CD14-positive monocyte (primary cell): Measurements from ENCODE around the gene GPR132. TPM values are rescaled to one million over a fixed set of nuclear protein-coding genes. Genes with fewer than 3 reads are reported as not detected.

ENCODE experiments used
- DNase-seq, 3 donors: peaks; one replicate each; pipeline ENCODE4 v3.0.0-alpha.2; 2011 to 2022
- H2AFZ ChIP-seq: 2 replicates; pipeline ENCODE4 v1.6.0; 2012; ENCODE audit warnings: mild to moderate bottlenecking, low read depth, low read length, inconsistent platforms; ENCODE audit not compliant: insufficient read depth, poor library complexity, severe bottlenecking
- H3K27ac ChIP-seq, 2 donors: 1 replicate in 1 of 2; 2 replicates in 1 of 2; pipeline ENCODE4 v1.5.1; 2012 to 2013; ENCODE audit warnings: low read length in 2 of 2, control low read depth in 1 of 2, inconsistent platforms in 1 of 2, low read depth in 1 of 2, mild to moderate bottlenecking in 1 of 2
- H3K27me3 ChIP-seq, 2 donors: one replicate each; pipeline versions ENCODE4 v1.6.0 to v1.6.1; 2011 to 2013; ENCODE audit warnings: low read length in 2 of 2; ENCODE audit not compliant: control insufficient read depth in 2 of 2, insufficient read depth in 2 of 2
- H3K36me3 ChIP-seq, 2 donors: replicated peaks in 1 of 2; 1 replicate in 1 of 2; 2 replicates in 1 of 2; pipeline versions ENCODE4 v1.5.1 to v1.6.1; 2012 to 2013; ENCODE audit warnings: low read length in 2 of 2, control low read depth in 1 of 2, inconsistent platforms in 1 of 2, mild to moderate bottlenecking in 1 of 2; ENCODE audit not compliant: insufficient read depth in 2 of 2, control insufficient read depth in 1 of 2
- H3K4me1 ChIP-seq, 2 donors: 1 replicate in 1 of 2; 2 replicates in 1 of 2; pipeline versions ENCODE4 v1.5.1 to v1.6.1; 2012 to 2013; ENCODE audit warnings: low read length in 2 of 2, control low read depth in 1 of 2, inconsistent platforms in 1 of 2, mild to moderate bottlenecking in 1 of 2, moderate library complexity in 1 of 2; ENCODE audit not compliant: insufficient read depth in 2 of 2, control insufficient read depth in 1 of 2
- H3K4me2 ChIP-seq: replicated peaks from 2 replicates; pipeline ENCODE3; 2012; ENCODE audit warnings: low read length, moderate library complexity, mild to moderate bottlenecking; ENCODE audit not compliant: poor library complexity, severe bottlenecking; ENCODE audit errors: extremely low read depth
- H3K4me3 ChIP-seq, 3 experiments: fragments of 200-600 bp in 1 of 3; sonication (generic) in 1 of 3; replicated peaks in 1 of 3; 1 replicate in 2 of 3; 2 replicates in 1 of 3; pipeline ENCODE4 v1.5.1; 2011 to 2013; ENCODE audit warnings: low read length in 3 of 3, mild to moderate bottlenecking in 3 of 3, control low read depth in 2 of 3, low read depth in 2 of 3, inconsistent platforms in 1 of 3, moderate library complexity in 1 of 3
- H3K79me2 ChIP-seq: 2 replicates; pipeline ENCODE4 v1.6.0; 2012; ENCODE audit warnings: mild to moderate bottlenecking, control low read depth, inconsistent platforms, low read length, moderate library complexity; ENCODE audit not compliant: insufficient read depth
- H3K9ac ChIP-seq: 2 replicates; pipeline ENCODE4 v1.6.0; 2017; ENCODE audit warnings: low read length, mild to moderate bottlenecking; ENCODE audit not compliant: insufficient read depth, poor library complexity, severe bottlenecking
- H3K9me3 ChIP-seq, 2 donors: replicated peaks in 1 of 2; 1 replicate in 1 of 2; 2 replicates in 1 of 2; pipeline versions ENCODE4 v1.5.1 to v1.6.1; 2012 to 2013; ENCODE audit warnings: low read length in 2 of 2, control low read depth in 1 of 2; ENCODE audit not compliant: control insufficient read depth in 1 of 2, insufficient read depth in 1 of 2
- H4K20me1 ChIP-seq: 2 replicates; pipeline ENCODE4 v1.6.0; 2012; ENCODE audit warnings: mild to moderate bottlenecking, low read length, control low read depth, moderate library complexity; ENCODE audit not compliant: insufficient read depth
- H3K27ac Mint-ChIP-seq, 7 donors: one replicate each; pipeline ENCODE4 v1.8.0; 2020; ENCODE audit warnings: mild to moderate bottlenecking in 7 of 7, mixed read lengths in 7 of 7, moderate library complexity in 6 of 7, inconsistent platforms in 2 of 7
- H3K27me3 Mint-ChIP-seq, 3 donors: one replicate each; pipeline ENCODE4 v1.8.0; 2021 to 2022; ENCODE audit warnings: low read depth in 3 of 3, mild to moderate bottlenecking in 3 of 3, mixed read lengths in 3 of 3, moderate library complexity in 3 of 3, inconsistent platforms in 1 of 3
- H3K36me3 Mint-ChIP-seq, 2 donors: one replicate each; pipeline ENCODE4 v1.8.0; 2020; ENCODE audit warnings: mixed read lengths in 2 of 2, inconsistent platforms in 1 of 2, mild to moderate bottlenecking in 1 of 2
- H3K4me1 Mint-ChIP-seq: one replicate; pipeline ENCODE4 v1.8.0; 2020; ENCODE audit warnings: mild to moderate bottlenecking, mixed read lengths
- H3K4me3 Mint-ChIP-seq, 2 donors: one replicate each; pipeline ENCODE4 v1.8.0; 2020; ENCODE audit warnings: mild to moderate bottlenecking in 2 of 2, mixed read lengths in 2 of 2, moderate library complexity in 1 of 2
- H3K9me3 Mint-ChIP-seq, 7 donors: one replicate each; pipeline ENCODE4 v1.8.0; 2020 to 2022; ENCODE audit warnings: mixed read lengths in 7 of 7, mild to moderate bottlenecking in 6 of 7, moderate library complexity in 6 of 7, inconsistent platforms in 2 of 7
- WGBS: methylation state at CpG from one replicate; pipeline ENCODE4 v1.1.5; 2013; ENCODE audit warnings: missing lambda C conversion rate; ENCODE audit not compliant: insufficient coverage; 5-methylcytosine and 5-hydroxymethylcytosine counted together
- intact Hi-C, 2 donors: fragments of 100-400 bp; cut with micrococcal nuclease; formaldehyde crosslinking; loops; one replicate each; pipeline versions ENCODE4 v1.15.0 to v1.15.1; 2023
- polyA plus RNA-seq, 3 donors: library from polyadenylated mRNA; depleted of rRNA in 1 of 3; unstranded in 2 of 3; stranded (reverse) in 1 of 3; fragments of 300-500 nt in 2 of 3; fragments of >200 nt in 1 of 3; fragmentation: Illumina TruSeq in 2 of 3; gene quantifications; 1 replicate in 2 of 3; 2 replicates in 1 of 3; pipeline ENCODE4 v1.2.3, GENCODE V29; 2012 to 2021
- TF ChIP-seq, protein P1 (sequence below): fragments of 200-600 bp; IDR thresholded peaks from one replicate; pipeline ENCODE4 v1.8.0; 2022; ENCODE audit warnings: antibody characterized with exemption, mild to moderate bottlenecking

The GPR132 gene
- polyA plus RNA-seq, 3 donors: 6.3 to 19.0 (median 13.0) TPM

GRCh38 chr14:105107351-105107750, 42.1 kb upstream of the GPR132 start:
- no peak overlapping the region for H3K4me3 ChIP-seq
- no peak overlapping the region for H3K4me2 ChIP-seq
- intact Hi-C loops: no loop called here
- Mint-ChIP-seq H3K4me1 (no peaks in the 10 kb centered on the region), H3K9me3 (peaks cover 0 to 5% (median 0%) of the 10 kb centered on the region in 7 donors), H3K27ac (no peak overlapping the region), H3K36me3 (no peaks in the 10 kb centered on the region), H3K4me3 (no peak overlapping the region), H3K27me3 (peaks cover 19 to 50% (median 36%) of the 10 kb centered on the region in 3 donors)
- H3K4me1 ChIP-seq: no peaks in the 10 kb centered on the region
- TF ChIP-seq, protein P1, sequence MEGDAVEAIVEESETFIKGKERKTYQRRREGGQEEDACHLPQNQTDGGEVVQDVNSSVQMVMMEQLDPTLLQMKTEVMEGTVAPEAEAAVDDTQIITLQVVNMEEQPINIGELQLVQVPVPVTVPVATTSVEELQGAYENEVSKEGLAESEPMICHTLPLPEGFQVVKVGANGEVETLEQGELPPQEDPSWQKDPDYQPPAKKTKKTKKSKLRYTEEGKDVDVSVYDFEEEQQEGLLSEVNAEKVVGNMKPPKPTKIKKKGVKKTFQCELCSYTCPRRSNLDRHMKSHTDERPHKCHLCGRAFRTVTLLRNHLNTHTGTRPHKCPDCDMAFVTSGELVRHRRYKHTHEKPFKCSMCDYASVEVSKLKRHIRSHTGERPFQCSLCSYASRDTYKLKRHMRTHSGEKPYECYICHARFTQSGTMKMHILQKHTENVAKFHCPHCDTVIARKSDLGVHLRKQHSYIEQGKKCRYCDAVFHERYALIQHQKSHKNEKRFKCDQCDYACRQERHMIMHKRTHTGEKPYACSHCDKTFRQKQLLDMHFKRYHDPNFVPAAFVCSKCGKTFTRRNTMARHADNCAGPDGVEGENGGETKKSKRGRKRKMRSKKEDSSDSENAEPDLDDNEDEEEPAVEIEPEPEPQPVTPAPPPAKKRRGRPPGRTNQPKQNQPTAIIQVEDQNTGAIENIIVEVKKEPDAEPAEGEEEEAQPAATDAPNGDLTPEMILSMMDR: no peak
- H3K27ac ChIP-seq: no peak overlapping the region
- H3K36me3 ChIP-seq: no peaks in the 10 kb centered on the region
- H3K9ac ChIP-seq: no peak overlapping the region
- H4K20me1 ChIP-seq: no peaks in the 10 kb centered on the region
- no peaks in the 10 kb centered on the region for H3K9me3 ChIP-seq
- H2AFZ ChIP-seq: no peak overlapping the region
- WGBS: 92% methylated on average over 3 of the region's 7 CpGs
- no peak for DNase-seq
- H3K27me3 ChIP-seq: peaks cover 7 to 8% of the 10 kb centered on the region in 2 donors
- no peaks in the 10 kb centered on the region for H3K79me2 ChIP-seq

GRCh38 chr14:105105158-105105557, 39.9 kb upstream of the GPR132 start:
- H3K9me3 ChIP-seq: peaks cover 0 to 4% of the 10 kb centered on the region in 2 donors
- DNase-seq: no peak
- no peak overlapping the region for H3K4me2 ChIP-seq
- TF ChIP-seq, protein P1: no peak
- H3K27me3 Mint-ChIP-seq: peaks cover 21 to 52% (median 41%) of the 10 kb centered on the region in 3 donors
- no peak overlapping the region for H3K9ac ChIP-seq
- no peak overlapping the region for H3K27ac ChIP-seq
- H3K4me3 ChIP-seq: no peak overlapping the region
- no peaks in the 10 kb centered on the region for H3K4me1 ChIP-seq
- H3K27me3 ChIP-seq: peaks cover 7 to 10% of the 10 kb centered on the region in 2 donors
- intact Hi-C loops: no loop called here
- no peaks in the 10 kb centered on the region for H3K36me3 ChIP-seq
- WGBS: 38% methylated on average over 2 of the region's 7 CpGs
- no peak overlapping the region for H3K27ac Mint-ChIP-seq
- H3K4me3 Mint-ChIP-seq: no peak overlapping the region
- no peaks in the 10 kb centered on the region for H3K4me1 Mint-ChIP-seq
- H3K9me3 Mint-ChIP-seq: peaks cover 0 to 6% (median 2%) of the 10 kb centered on the region in 7 donors
- no peaks in the 10 kb centered on the region for H3K79me2 ChIP-seq
- H2AFZ ChIP-seq: no peak overlapping the region
- no peaks in the 10 kb centered on the region for H4K20me1 ChIP-seq
- H3K36me3 Mint-ChIP-seq: no peaks in the 10 kb centered on the region
